Smooth muscle cell (in vitro differentiated cells): ENCODE measurements around the gene PSMB10. TPM values are rescaled to one million over a fixed set of nuclear protein-coding genes. Genes with fewer than 3 reads are reported as not detected.

Source experiments
- DNase-seq: peaks from one replicate; lab custom pipeline; 2025; ENCODE audit not compliant: unreplicated experiment; lab: John Stamatoyannopoulos, UW
- H2AFZ ChIP-seq: fragments of 200-600 bp; sonication (generic); 2 replicates; pipeline ENCODE4 v1.6.0; 2016; ENCODE audit warnings: antibody characterized with exemption, low read depth, mild to moderate bottlenecking
- H3F3A ChIP-seq: fragments of 200-600 bp; sonication (generic); 2 replicates; pipeline ENCODE4 v1.6.0; 2017; ENCODE audit warnings: antibody characterized with exemption, low read depth
- H3K27ac ChIP-seq: fragments of 200-600 bp; sonication (generic); 2 replicates; pipeline ENCODE4 v1.5.1; 2016; ENCODE audit warnings: low read depth, mild to moderate bottlenecking
- H3K27me3 ChIP-seq: fragments of 200-600 bp; sonication (generic); 2 replicates; pipeline ENCODE4 v1.6.1; 2016; ENCODE audit warnings: low read depth, mild to moderate bottlenecking
- H3K36me3 ChIP-seq: fragments of 200-600 bp; sonication (generic); 2 replicates; pipeline ENCODE4 v1.5.1; 2016; ENCODE audit warnings: low read depth
- H3K4me1 ChIP-seq: fragments of 200-600 bp; sonication (generic); 2 replicates; pipeline ENCODE4 v1.5.1; 2016; ENCODE audit warnings: low read depth
- H3K4me2 ChIP-seq: fragments of 200-600 bp; sonication (generic); 2 replicates; pipeline ENCODE4 v1.6.0; 2016; ENCODE audit warnings: mild to moderate bottlenecking
- H3K4me3 ChIP-seq: fragments of 200-600 bp; sonication (generic); 2 replicates; pipeline ENCODE4 v1.5.1; 2016; ENCODE audit warnings: mild to moderate bottlenecking
- H3K79me2 ChIP-seq: fragments of 200-600 bp; sonication (generic); 2 replicates; pipeline ENCODE4 v1.6.0; 2016; ENCODE audit warnings: low read depth, mild to moderate bottlenecking
- H3K9ac ChIP-seq: fragments of 200-600 bp; sonication (generic); 2 replicates; pipeline ENCODE4 v1.6.0; 2016; ENCODE audit warnings: low read depth
- H3K9me3 ChIP-seq: fragments of 200-600 bp; sonication (generic); replicated peaks from 2 replicates; pipeline ENCODE4 v1.5.1; 2016; ENCODE audit warnings: low read depth
- H4K20me1 ChIP-seq: fragments of 200-600 bp; sonication (generic); 2 replicates; pipeline ENCODE4 v1.6.0; 2016; ENCODE audit warnings: low read depth
- WGBS: methylation state at CpG from one replicate; pipeline ENCODE4 v1.1.7; 2016; ENCODE audit warnings: low lambda C conversion rate; 5-methylcytosine and 5-hydroxymethylcytosine counted together
- polyA plus RNA-seq: library from polyadenylated mRNA; unstranded; fragments of >200 nt; fragmentation: Nextera tagmentation; extraction: Ambion mirVana; gene quantifications from 2 replicates; pipeline ENCODE4 v1.2.1, GENCODE V29; 2016
- total RNA-seq: library from RNA; depleted of rRNA; stranded (reverse); fragments of >200 nt; gene quantifications from 2 replicates; pipeline ENCODE4 v1.2.3, GENCODE V29; 2014
- TF ChIP-seq, protein P1 (sequence below): fragments of 200-600 bp; sonication (generic); IDR thresholded peaks from 2 replicates; pipeline ENCODE4 v1.5.1; 2017; ENCODE audit warnings: borderline replicate concordance, mild to moderate bottlenecking, antibody characterized with exemption; ENCODE audit not compliant: insufficient read depth, poor library complexity, severe bottlenecking

The PSMB10 gene
- total and polyA plus RNA-seq, 2 experiments from 2014 or later, result 17.3 to 38.4 TPM

GRCh38 chr16:67931712-67932461 lies 4.8 kb downstream of the PSMB10 start, which contains the start of gene CTRL:
Gene CTRL, minus strand, starts transcription at chr16:67931862. Its CDS starts 10 bp downstream, at chr16:67931852.
- no peak within 1 kb of the TSS for H3K27ac ChIP-seq
- H3K4me3 ChIP-seq, result no peak within 1 kb of the TSS
- no peaks in the 10 kb centered on the region for H3K79me2 ChIP-seq
- TF ChIP-seq, protein P1, sequence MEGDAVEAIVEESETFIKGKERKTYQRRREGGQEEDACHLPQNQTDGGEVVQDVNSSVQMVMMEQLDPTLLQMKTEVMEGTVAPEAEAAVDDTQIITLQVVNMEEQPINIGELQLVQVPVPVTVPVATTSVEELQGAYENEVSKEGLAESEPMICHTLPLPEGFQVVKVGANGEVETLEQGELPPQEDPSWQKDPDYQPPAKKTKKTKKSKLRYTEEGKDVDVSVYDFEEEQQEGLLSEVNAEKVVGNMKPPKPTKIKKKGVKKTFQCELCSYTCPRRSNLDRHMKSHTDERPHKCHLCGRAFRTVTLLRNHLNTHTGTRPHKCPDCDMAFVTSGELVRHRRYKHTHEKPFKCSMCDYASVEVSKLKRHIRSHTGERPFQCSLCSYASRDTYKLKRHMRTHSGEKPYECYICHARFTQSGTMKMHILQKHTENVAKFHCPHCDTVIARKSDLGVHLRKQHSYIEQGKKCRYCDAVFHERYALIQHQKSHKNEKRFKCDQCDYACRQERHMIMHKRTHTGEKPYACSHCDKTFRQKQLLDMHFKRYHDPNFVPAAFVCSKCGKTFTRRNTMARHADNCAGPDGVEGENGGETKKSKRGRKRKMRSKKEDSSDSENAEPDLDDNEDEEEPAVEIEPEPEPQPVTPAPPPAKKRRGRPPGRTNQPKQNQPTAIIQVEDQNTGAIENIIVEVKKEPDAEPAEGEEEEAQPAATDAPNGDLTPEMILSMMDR, result no peak
- no peaks in the 10 kb centered on the region for H3K36me3 ChIP-seq
- no peak within 1 kb of the TSS for H3K9ac ChIP-seq
- H3K4me1 ChIP-seq, result peaks cover 10% of the 10 kb centered on the region
- H2AFZ ChIP-seq, result no peak within 1 kb of the TSS
- no peaks in the 10 kb centered on the region for H3F3A ChIP-seq
- H3K4me2 ChIP-seq, result no peak within 1 kb of the TSS
- H3K27me3 ChIP-seq, result no peaks in the 10 kb centered on the region
- peaks cover 28% of the 10 kb centered on the region for H4K20me1 ChIP-seq
- no peaks in the 10 kb centered on the region for H3K9me3 ChIP-seq
- WGBS, result 90% methylated on average over 15 of the region's 15 CpGs
- no peak for DNase-seq

DNA sequence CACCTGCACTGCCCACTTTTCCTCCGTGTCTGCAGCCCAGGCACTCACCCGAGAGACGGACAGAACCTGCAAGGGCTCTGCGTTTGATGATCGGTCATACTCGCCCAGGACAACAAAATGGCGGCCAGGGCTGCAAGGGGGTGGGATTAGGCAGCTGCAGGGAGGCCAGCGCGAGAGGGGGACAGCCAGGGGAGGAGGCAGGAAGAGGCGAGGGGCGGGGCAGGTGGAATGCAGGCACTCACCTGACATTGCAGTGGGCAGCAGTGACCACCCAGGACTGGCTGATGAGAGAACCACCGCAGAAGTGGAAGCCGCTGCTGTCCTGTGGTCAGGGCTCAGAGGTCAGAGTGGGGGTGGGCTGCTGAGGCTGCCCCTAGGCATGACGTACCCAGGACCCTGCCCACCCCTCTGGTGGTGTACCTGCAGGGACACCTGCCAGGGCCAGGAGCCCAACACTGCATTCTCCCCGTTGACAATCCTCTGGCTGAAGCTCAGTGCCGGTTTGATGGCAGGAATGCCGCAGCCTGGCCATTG lies 5.9 kb downstream of the PSMB10 start:
- Histone ChIP-seq H4K20me1 (peaks cover 40% of the 10 kb centered on the region), H3K79me2 (no peaks in the 10 kb centered on the region), H3F3A (no peaks in the 10 kb centered on the region)

DNA sequence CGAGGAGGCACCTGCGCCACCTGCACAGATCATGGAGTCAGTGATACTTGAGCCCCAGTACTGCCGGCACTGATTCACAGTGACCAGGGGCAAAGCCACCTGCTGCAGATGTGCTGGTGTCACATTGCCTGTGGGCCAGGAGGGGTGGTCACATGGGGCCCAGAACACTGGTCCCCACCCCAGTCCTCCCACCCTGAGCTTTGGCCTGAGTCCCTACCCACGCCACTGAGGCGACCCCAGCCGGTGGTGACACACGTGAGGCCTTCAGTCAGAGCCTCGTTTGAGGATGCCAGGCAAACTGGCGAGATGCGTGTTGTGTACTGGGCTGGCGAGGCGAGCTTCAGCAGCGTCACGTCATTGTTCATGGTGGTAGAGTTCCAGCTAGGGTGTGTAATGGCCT lies 6.5 kb downstream of the PSMB10 start:
- Histone ChIP-seq H3K4me2 (no peak overlapping the region), H2AFZ (no peak overlapping the region), H3K9me3 (no peaks in the 10 kb centered on the region), H3K4me1 (peaks cover 6% of the 10 kb centered on the region), H3K9ac (no peak overlapping the region), H3K4me3 (no peak overlapping the region), H3K27me3 (no peaks in the 10 kb centered on the region), H3F3A (no peaks in the 10 kb centered on the region), H3K27ac (no peak overlapping the region), H3K36me3 (no peaks in the 10 kb centered on the region), H4K20me1 (peaks cover 45% of the 10 kb centered on the region), H3K79me2 (no peaks in the 10 kb centered on the region)
- WGBS, result 98% methylated on average over 14 of the region's 14 CpGs
- TF ChIP-seq, protein P1, result no peak
- no peak for DNase-seq

More for the DNA sequence above, 5.9 kb downstream of the PSMB10 start:
- H3K9me3 ChIP-seq, result no peaks in the 10 kb centered on the region
- H3K9ac ChIP-seq, result no peak overlapping the region
- no peak overlapping the region for H3K4me2 ChIP-seq
- peaks cover 8% of the 10 kb centered on the region for H3K4me1 ChIP-seq
- TF ChIP-seq, protein P1, result no peak
- H3K4me3 ChIP-seq, result no peak overlapping the region
- no peak for DNase-seq
- no peak overlapping the region for H3K27ac ChIP-seq
- H2AFZ ChIP-seq, result no peak overlapping the region
- H3K27me3 ChIP-seq, result no peaks in the 10 kb centered on the region
- WGBS, result 94% methylated on average over 12 of the region's 17 CpGs
- no peaks in the 10 kb centered on the region for H3K36me3 ChIP-seq
